Right lobe of liver (tissue), 6 donors: ENCODE results near the gene MTUS2. TPM values are rescaled to one million over a fixed set of nuclear protein-coding genes. Genes with fewer than 3 reads are reported as not detected.

ENCODE experiments used
- ATAC-seq, 4 donors: fragments of 200-7000 bp; cut with Tn5 transposase; one replicate each; pipeline ENCODE4 v1.9.1; 2020; ENCODE audit warnings: mild to moderate bottlenecking in 4 of 4, moderate library complexity in 4 of 4
- DNase-seq, 3 donors: peaks; one replicate each; pipeline ENCODE4 v3.0.0-alpha.2; 2020
- H3K27ac ChIP-seq, 3 donors: fragments of 200-600 bp; one replicate each; pipeline ENCODE4 v1.8.0; 2022
- H3K27me3 ChIP-seq, 2 donors: fragments of 200-600 bp; one replicate each; pipeline ENCODE4 v1.8.0; 2022
- H3K36me3 ChIP-seq, 4 donors: fragments of 200-600 bp; sonication (generic) in 1 of 4; one replicate each; pipeline versions ENCODE4 v1.5.1 to v1.8.0; 2017 to 2022; ENCODE audit warnings: control low read depth in 1 of 4
- H3K4me1 ChIP-seq, 4 donors: fragments of 200-600 bp; sonication (generic) in 1 of 4; one replicate each; pipeline versions ENCODE4 v1.5.1 to v1.8.0; 2017 to 2022; ENCODE audit warnings: control low read depth in 1 of 4
- H3K4me3 ChIP-seq, 3 donors: fragments of 200-600 bp; one replicate each; pipeline ENCODE4 v1.8.0; 2022
- H3K9me3 ChIP-seq, 4 donors: fragments of 200-600 bp; sonication (generic) in 1 of 4; one replicate each; pipeline versions ENCODE4 v1.5.1 to v1.8.0; 2017 to 2022; ENCODE audit warnings: control low read depth in 1 of 4
- CTCF ChIP-seq, 4 donors: fragments of 200-600 bp in 3 of 4; fragments of 450-650 bp in 1 of 4; IDR thresholded peaks; one replicate each; pipeline versions ENCODE4 v1.5.1 to v1.8.0; 2016 to 2022; ENCODE audit warnings: antibody characterized with exemption in 4 of 4, mild to moderate bottlenecking in 2 of 4
- POLR2A ChIP-seq: fragments of 450-650 bp; IDR thresholded peaks from one replicate; pipeline ENCODE4 v1.6.1; 2017; ENCODE audit warnings: antibody characterized with exemption, mild to moderate bottlenecking
- WGBS: methylation state at CpG from one replicate; pipeline ENCODE4 v1.1.6; 2018; ENCODE audit warnings: low coverage, low lambda C conversion rate; ENCODE audit not compliant: insufficient coverage; ENCODE audit errors: missing lambda C conversion rate; 5-methylcytosine and 5-hydroxymethylcytosine counted together
- intact Hi-C, 2 donors: fragments of 100-400 bp; cut with DNase I; formaldehyde crosslinking; loops; one replicate each; pipeline versions ENCODE4 v1.11.2 to v1.14.1; 2022
- total RNA-seq, 6 experiments: library from RNA; depleted of rRNA in 2 of 6; stranded (reverse); fragments of >200 nt in 2 of 6; fragmentation: NEBNext Ultra II Directional in 3 of 6; extraction: Animal tissue kit (Norgen Biotek cat#: 25700) in 3 of 6; gene quantifications; one replicate each; pipeline versions ENCODE4 v1.1.0 to v1.2.4, GENCODE V29; 2016 to 2023
- donor health status: DM: no; HTN: yes; CAD: no.
- donor health status: DM: no; HTN: no; CAD: no.
- donor health status: DM: no; HTN: no; CAD: no.
- donor health status: DM: no; HTN: yes; CAD: no.
- donor health status: DM: no; HTN: yes; CAD: no.

Gene MTUS2
- total RNA-seq, 6 experiments from 2014 or later, result 0.15 to 2.2 (median 0.98) TPM

GRCh38 chr13:29508130-29508875 is 688.2 kb downstream of the MTUS2 start:
- no peak overlapping the region for H3K4me3 ChIP-seq
- no peaks in the 10 kb centered on the region for H3K4me1 ChIP-seq
- DNase-seq (peak; percentile 81 to 86 (median 83)), ATAC-seq (peak; percentile 90 to 97 (median 92))
- no peaks in the 10 kb centered on the region for H3K9me3 ChIP-seq
- intact Hi-C loops, result loop anchor here (5.0 to 10.0 kb wide), 3 partner anchors 206 to 609 kb away; no protein-coding TSS in a partner anchor
- 80% methylated on average over 1 of the region's 16 CpGs for WGBS
- H3K36me3 ChIP-seq, result no peaks in the 10 kb centered on the region
- H3K27ac ChIP-seq, result no peak overlapping the region
- TF ChIP-seq CTCF (IDR thresholded peaks at IDR 0.05), result peak; percentile 90 to 99 (median 98)
- TF ChIP-seq POLR2A, result no peak
- no peaks in the 10 kb centered on the region for H3K27me3 ChIP-seq

DNA sequence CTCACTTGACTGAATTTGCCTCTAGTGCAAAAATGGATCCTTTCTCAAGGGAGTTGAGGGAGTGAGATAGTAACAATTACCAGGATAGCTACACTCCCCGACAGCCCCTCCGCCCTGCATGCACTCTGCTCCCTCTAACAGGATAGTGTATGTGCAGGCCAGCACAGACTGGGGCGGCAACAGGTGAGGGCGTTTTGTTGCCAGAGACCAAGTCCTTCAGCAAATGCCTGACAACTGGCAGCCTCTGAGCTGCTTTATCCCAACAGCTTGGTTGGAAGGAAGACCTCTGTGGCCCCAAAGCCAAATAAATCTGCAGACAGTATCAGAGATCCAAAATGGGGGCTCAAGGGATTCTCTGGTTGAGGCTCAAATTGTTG is 688.7 kb downstream of the MTUS2 start:
- H3K36me3 ChIP-seq, result no peaks in the 10 kb centered on the region
- DNase-seq (no peak), ATAC-seq (no peak)
- no peaks in the 10 kb centered on the region for H3K27me3 ChIP-seq
- intact Hi-C loops, result loop anchor here (5.0 to 10.0 kb wide), 3 partner anchors 206 to 608 kb away; no protein-coding TSS in a partner anchor
- H3K4me1 ChIP-seq, result no peaks in the 10 kb centered on the region
- no peaks in the 10 kb centered on the region for H3K9me3 ChIP-seq
- H3K4me3 ChIP-seq, result no peak overlapping the region
- no peak overlapping the region for H3K27ac ChIP-seq
- TF ChIP-seq POLR2A (no peak), CTCF (IDR thresholded peaks at IDR 0.05) (no peak)
- 94% methylated on average over 3 of the region's 4 CpGs for WGBS

DNA sequence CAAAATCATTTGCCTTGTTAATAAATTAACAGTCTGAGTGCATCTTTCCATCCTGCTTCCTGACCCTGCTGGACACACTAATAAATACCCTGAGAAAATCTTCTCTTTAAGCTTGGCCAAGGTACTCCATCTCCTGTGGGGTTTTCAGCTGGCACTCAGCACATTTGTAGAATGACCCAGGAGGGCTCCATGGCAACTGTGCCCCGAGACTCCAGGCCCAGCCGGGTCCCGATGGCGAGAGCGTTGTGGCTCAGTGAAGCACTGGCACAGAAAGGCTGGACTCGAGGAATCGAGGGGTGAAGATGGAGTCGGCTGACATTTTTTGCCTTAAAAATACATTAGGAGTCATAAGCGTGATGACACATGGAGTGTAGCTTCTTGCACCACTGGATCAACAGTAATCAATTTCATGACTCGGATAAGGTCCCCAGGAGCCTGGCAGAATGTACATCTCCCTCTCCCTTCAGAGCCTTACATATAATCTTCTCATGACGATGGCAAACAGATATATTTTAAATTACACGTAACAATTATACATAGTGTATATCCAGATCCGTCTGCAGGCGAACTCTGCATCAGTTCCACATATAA is 690.0 kb downstream of the MTUS2 start:
- no peaks in the 10 kb centered on the region for H3K4me1 ChIP-seq
- TF ChIP-seq CTCF (IDR thresholded peaks at IDR 0.05), result no peak
- TF ChIP-seq POLR2A, result no peak
- 95% methylated on average over 8 of the region's 14 CpGs for WGBS
- H3K4me3 ChIP-seq, result no peak overlapping the region
- H3K9me3 ChIP-seq, result no peaks in the 10 kb centered on the region
- H3K36me3 ChIP-seq, result no peaks in the 10 kb centered on the region
- DNase-seq, result no peak
- intact Hi-C loops, result loop anchor here (5.0 to 10.0 kb wide), 3 partner anchors 205 to 607 kb away; no protein-coding TSS in a partner anchor
- H3K27me3 ChIP-seq, result no peaks in the 10 kb centered on the region
- ATAC-seq, result no peak
- H3K27ac ChIP-seq, result no peak overlapping the region

- WGBS, result 95% methylated on average over 7 of the region's 10 CpGs
Measured at GRCh38 chr13:29510651-29511084, 690.5 kb downstream of the MTUS2 start.

More at GRCh38 chr13:29510651-29511084, 690.5 kb downstream of the MTUS2 start:
- DNase-seq (no peak), ATAC-seq (no peak)
- H3K4me1 ChIP-seq, result no peaks in the 10 kb centered on the region
- no peaks in the 10 kb centered on the region for H3K9me3 ChIP-seq
- H3K36me3 ChIP-seq, result no peaks in the 10 kb centered on the region
- intact Hi-C loops, result no loop called here
- no peak overlapping the region for H3K27ac ChIP-seq
- H3K4me3 ChIP-seq, result no peak overlapping the region
- H3K27me3 ChIP-seq, result no peaks in the 10 kb centered on the region
- TF ChIP-seq CTCF (IDR thresholded peaks at IDR 0.05) (no peak), POLR2A (no peak)
